HG03432 (cell line): ENCODE data around the gene H2BW2.
A peak's percentile ranks its signal among the peaks of the same experiment; 100 is the strongest.
"Not testable (repeated sequence)": the region's sequence is repeated elsewhere in the genome, so short reads cannot be mapped to it uniquely, and the experiment has no call there.

ENCODE experiments used
- ATAC-seq: cut with Tn5 transposase; IDR thresholded peaks from one replicate; pipeline ENCODE4 v1.9.1; 2021; ENCODE audit warnings: mild to moderate bottlenecking, moderate library complexity; ENCODE audit not compliant: unreplicated experiment

The H2BW2 gene

DNA sequence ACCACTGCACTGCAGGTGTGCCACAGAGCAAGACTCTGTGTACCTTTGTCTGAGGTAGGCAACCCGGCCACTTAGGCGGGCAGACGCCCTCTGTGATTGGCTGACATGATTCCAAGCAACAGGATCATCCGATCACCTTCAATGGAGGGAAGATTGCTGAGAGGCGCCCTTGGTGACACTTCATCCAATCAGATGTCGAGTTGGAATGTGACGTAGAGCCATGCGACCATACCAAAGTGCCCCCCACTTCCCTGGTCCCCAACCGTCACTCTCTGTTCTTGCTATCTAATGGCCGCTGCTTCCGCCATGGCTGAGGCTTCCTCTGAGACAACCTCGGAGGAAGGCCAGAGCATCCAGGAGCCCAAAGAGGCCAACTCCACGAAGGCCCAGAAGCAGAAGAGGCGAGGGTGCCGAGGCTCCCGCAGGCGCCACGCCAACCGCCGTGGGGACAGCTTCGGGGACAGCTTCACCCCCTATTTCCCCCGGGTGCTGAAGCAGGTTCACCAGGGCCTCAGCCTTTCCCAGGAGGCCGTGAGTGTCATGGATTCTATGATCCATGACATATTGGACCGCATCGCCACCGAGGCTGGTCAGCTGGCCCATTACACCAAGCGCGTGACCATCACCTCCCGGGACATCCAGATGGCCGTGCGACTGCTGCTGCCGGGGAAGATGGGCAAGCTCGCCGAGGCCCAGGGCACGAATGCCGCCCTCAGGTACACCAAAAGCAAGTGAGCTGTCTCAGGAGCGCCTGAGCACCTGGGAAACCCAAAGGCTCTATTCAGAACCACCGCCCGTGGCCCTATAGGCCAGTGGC is at the start of gene H2BW2:
TSS of gene H2BW2 (plus strand) at position 268 of the 817 bp plus-strand sequence. CDS start at position 307, 39 bp downstream.
- no peak for ATAC-seq

DNA sequence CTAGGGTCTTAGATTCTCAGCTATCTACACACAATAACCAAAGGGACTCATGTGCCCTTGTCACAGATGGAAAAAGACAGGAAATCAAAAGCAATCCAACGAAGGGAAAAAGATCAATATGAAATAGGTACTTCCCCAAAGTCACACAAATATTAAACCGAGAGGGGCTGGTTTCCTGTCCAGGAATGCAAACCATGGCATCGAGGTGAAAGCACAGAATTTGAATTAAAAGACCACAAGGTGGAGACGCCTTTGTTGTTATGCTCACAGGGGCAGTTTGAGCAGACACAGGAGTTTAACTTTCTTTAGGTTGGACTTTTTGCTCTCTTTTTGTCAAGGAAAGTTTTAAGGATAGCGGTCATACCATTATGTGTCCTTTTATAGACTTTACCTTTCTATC is 40.5 kb upstream of the H2BW2 start:
- peak; percentile 85 for ATAC-seq

DNA sequence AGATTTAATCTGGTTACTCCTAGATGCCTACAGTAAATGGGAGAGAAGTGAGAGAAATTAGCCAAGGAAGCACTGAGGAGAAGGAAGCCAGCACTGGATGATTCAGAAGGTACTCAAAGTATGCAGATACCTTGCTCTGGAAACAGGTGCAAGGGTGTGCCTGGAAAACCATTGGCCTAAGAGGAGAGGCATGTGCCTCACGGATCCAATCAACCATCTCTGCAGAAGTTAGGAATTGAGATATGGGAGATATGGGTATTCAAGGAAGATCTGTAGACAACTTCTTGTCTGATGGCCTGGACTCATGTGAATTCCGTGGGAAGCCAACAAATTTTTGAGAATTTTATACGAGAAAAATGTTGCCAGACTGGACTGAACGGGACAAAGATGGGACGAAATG is 30.9 kb upstream of the H2BW2 start:
- ATAC-seq = no peak

DNA sequence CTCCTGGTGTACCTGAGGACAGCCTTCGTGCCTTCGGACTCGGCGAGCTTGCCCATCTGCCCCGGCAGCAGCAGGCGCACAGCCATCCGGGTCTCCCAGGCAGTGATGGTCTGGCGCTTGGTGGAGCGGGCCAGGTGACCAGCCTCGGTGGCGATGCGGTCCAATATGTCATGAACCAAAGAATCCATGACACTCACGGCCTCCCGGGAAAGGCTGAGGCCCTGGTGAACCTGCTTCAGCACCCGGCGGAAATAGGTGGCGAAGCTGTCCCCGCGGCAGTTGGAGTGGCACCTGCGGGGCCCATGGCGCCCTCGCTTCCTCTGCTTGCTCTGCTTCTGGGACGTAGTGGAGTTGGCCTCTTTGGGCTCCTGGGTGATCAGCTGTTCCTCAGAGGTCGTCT is 26.6 kb upstream of the H2BW2 start:
- ATAC-seq = no peak

DNA sequence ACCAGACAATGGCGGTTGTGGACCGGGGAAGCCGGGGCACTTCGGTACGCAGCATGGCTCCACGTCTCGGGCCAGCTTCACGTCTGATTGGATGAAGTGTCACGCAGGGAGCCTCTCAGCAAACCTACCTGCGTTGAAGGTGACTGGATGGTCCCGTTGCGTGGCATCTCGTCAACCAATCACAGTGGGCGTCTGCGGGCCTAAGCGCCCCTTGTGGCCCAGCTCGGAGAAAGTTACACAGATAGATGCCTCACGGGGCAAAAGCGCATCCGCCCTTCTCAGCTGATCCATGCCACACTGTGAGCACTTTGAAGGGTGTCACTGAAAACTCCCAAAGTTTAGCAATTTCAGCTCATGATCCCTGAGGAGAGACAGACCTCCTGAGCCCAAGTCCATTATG is 26.1 kb upstream of the H2BW2 start, which contains the start of gene H2BW1:
TSS of gene H2BW1 (minus strand) at position 103 of the 400 bp plus-strand sequence. CDS start 132 bp downstream, outside the sequence.
- ATAC-seq = no peak

DNA sequence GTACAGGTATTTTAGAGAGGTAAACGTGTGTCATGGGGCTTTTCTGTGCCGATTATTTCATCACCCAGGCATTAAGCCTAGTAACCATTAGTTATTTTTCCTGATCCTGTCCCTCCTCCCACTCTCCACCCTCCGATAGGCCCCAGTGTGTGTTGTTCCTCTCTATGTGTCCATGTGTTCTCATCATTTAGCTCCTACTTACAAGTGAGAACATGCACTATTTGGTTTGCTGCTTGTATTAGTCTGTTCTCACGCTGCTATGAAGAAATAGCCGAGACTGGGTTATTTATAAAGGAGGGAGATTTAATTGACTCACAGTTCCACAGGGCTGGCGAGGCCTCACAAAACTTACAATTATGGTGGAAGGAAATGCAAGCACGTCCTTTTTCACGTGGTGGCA is 24.2 kb upstream of the H2BW2 start:
- not testable (repeated sequence) for ATAC-seq

DNA sequence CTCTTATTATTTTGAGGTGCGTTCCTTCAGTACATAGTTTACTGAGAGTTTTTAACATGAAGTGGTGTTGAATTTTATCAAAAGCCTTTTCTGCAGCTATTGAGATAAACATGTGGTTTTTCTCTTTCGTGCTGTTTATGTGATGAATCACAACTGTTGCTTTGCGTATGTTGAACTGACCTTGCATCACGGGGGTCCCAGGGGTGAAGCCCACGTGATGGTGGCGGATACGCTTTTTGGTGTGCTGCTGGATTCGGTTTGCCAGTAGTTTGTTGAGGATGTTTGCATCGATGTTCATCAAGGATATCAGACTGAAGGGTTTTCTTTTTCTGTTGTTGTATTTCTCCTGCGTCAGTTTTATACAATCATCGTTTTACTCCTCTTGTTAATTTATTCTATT is 21.6 kb upstream of the H2BW2 start:
- ATAC-seq = no peak

DNA sequence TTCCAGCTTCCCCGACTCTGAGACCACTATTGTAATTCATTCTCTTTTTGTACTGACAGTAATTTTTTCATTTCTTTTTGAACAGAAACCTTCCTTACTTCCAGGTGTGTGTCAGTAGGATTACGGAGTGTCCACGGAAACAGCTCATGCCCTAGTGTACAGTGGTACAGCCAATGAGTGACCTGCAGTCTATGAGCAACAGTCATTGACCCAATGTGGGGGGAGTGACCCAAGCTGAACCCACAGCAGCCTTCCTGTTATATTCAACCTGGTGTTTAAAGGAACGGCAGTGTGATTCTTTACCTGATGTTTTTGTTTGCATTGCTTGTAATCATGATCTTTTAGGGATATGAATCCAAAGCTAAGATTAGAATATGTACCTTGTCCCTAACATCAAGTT is 1.2 kb downstream of the H2BW2 start:
- ATAC-seq = no peak

DNA sequence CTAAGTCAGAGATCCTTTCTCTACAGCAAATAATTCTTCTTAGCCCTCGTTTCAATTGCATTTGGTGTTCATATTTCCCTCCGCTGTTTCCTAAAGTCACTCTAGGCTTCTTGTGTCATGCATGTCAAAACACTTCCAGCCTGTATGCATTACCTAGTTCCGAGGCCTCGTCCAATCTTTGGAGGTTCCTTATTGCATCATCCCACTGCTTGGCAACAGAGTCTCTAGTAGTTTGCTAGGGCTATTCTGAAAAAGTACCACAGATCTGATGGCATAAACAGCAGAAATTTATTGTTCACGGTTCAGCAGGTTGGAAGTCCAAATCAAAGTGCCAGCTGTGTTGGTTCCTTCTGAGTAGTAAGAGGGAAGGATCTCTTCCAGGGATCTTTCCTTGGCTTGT is 5.9 kb downstream of the H2BW2 start:
- no peak for ATAC-seq

DNA sequence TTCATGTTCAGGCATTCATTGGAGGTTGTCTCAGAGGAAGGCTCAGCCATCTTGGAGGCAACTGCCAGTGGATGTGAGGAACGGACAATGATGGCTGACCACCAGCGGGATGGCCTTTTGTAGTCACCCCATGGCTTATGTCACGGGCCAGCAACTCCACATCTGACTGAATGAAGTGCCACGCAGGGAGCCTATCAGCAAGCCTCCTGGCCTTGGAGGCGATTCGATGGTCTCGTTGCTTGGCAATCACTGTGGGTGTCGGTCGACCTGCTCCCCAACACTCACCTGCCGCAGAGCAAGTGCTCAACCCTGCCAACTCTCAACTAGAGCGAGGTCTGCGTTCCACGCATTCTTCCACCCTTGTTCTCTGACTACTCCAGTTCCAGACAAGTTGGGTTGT is 7.4 kb downstream of the H2BW2 start:
- ATAC-seq = no peak

DNA sequence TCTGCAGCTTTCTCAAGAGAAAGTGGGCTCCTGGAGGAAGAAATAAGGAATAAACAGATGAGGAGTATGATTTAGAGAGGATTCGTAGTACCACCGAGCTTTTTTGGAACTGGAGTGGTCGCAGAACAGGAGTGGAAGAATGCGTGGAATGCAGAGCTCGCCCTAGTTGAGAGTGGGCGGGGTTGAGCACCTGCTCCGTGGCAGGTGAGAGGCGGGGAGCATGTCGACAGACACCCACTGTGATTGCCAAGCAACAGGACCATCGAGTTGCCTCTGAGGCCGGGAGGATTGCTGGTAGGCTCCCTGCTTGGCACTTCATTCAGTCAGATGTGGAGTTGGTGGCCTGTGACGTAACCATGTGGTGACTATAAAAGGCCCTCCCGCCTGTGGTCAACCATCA is 15.2 kb downstream of the H2BW2 start:
- not testable (repeated sequence) for ATAC-seq

DNA sequence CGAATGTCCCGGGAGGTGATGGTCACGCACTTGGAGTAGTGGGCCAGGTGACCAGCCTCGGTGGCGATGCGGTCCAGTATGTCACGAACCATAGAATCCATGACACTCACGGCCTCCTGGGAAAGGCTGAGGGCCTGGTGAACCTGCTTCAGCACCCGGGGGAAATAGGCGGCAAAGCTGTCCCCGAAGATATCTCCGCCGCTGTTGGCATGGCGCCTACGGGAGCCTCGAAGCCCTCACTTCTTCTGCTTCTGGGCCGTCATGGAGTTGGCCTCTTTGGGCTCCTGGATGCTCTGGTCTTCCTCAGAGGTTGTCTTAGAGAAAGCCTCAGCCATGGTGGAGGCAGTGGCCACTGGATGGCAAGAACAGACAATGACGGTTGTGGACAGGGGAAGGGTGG is 22.9 kb downstream of the H2BW2 start:
- not testable (repeated sequence) for ATAC-seq

DNA sequence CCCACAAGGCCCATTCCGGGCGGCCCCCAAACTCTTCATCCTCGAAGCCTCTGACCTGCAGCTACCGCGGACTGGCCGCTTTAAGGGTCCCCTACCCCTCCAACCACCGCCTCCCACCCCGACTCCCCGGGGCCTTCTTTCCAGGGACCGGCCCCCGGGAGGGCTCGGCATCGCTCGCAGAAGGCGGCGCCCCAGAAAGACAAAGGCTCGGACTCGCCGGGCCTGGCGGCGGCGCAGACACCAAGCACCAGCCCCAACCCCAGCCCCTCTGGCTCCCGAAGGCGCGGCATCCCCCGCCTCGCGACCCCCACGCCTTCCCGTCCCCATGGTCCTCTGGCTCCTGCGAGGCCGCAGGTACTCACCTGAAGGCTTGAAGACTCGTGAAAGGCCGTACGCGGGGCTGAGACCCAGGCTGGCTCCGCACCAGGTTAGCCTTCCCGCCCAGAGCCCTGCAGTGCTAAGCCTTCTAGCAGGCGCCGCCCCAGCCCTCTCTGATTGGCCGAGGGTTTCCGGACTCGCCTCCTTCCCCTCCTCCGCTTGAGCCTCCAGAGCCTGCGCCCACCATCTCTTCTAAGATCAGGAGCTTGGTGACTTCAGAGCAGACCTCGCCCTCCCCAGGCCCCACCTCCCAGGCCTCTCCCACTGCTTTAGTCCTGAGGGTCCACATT is 36.2 kb downstream of the H2BW2 start, which contains the start of gene TMSB15C:
TSS of gene TMSB15C (minus strand) at position 459 of the 668 bp plus-strand sequence.
- ATAC-seq = peak; percentile 99

DNA sequence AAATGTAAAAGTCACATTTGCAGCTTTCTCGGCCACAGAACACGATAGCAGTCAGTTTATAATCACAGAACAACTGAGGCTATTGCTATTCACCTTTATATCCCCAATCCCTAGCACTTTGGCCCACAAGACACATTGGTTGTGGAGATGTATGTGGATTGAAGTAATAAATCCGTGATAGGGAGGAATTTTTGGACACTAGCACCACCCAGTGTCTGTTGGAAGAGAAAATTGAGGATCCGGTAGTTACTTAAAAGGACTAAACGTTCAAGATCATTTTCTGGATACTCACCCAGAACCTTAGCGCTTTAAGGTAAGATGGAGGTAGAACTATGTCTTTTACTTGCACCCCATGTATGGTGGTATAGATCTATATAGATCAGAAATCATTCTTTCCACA is 38.1 kb downstream of the H2BW2 start:
- not testable (repeated sequence) for ATAC-seq

DNA sequence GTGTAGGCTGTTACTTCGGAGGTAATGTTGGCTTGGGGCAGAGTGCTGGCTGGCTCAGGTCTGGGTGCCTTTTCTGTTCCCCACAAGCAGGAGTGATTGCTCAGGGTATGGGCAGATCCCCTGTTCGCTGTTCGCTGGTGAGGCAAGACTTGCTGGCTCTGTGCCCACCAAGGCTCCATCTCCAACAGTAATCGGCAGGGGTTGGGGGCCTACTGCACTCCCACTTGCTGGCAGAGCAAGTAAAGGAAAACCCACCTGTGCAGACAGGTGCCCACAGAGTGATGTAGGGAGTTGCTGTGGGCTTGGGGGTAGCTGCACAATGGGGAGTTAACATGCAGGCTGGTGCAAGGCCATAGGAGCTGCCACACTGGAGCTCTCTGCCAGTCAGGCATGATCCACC is 44.3 kb downstream of the H2BW2 start:
- no peak for ATAC-seq

DNA sequence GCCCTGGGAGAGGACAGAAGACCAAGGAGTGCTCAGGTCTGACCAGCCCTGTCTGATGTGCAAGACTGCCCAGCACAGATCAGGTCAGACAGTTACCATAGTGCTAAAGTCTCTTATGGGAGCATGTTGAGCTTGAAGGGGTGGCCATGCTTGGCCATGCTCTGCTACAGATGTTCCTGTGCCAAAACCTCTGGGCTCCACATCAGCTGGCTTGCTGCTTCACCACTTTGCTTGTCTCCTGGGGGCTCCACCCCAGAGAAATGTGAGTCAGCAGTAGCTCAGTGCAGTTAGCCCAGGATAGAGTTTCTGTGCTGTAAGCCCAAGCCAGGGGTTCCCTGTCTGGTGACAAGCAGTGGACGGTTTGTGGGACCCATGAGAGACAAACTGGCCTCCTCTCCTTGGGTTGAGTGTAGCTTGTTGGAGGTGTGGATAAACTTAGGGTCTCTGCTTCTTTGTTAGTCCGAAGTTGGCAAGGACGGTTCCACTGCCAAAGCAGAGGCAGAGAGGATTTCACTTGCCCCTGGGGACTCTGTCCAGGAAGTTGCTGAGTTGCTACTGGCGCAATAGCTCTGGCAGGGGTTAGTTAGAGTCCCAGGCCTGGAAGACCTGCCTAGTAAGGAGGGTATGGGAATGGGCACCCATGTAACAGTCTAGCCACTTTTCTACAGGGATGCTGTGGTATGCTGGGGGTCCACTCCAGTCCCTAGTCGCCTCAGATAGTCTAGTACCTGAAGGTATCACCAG is 45.0 kb downstream of the H2BW2 start:
- no peak for ATAC-seq

DNA sequence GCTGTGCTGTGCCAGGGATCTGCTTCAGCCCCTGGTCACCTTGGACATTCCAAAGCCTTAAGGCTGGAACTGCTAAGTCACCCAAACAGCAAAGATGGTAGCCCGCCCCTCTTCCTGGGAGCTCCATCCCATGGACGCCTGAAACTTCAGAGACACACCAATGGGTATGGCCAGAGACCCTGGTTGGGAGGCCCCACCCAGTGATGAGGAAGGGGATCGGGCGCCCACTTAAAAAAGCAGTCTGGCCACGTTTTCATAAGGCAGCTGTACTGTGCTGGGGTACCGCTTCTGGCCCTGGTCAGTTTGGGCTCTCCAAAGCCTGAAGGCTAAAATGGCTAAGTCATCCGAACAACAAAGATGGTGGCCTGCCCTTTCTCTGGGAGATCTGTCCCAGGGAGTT is 45.7 kb downstream of the H2BW2 start:
- no peak for ATAC-seq

DNA sequence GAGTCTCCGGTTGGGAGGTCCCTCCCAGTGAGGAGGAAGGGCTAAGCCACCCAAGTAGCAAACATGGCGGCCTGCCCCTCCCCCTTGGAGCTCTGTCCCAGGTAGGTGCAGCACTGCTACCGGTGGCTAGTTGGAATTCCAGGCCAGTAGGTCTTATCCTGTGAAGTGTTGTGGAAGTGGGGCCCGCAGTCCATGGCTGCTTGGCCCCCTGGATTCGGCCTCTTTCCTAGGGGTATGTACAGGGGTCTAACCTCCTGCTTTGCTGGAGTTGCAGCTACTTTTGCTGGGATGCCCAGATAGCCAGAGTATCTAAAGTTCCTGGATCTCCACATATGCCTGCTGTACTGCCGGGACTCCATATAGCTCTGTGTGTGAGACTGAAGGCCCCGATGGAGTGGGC is 46.2 kb downstream of the H2BW2 start:
- ATAC-seq = no peak
